Hepatocyte (in vitro differentiated cells): ENCODE data around the gene WDR90. TPM values are rescaled to one million over a fixed set of nuclear protein-coding genes. Genes with fewer than 3 reads are reported as not detected.

Experiments
- DNase-seq: peaks from one replicate; pipeline ENCODE4 v3.0.0-alpha.2; 2016; ENCODE audit warnings: low spot score
- H2AFZ ChIP-seq: fragments of 200-600 bp; sonication (generic); 2 replicates; pipeline ENCODE4 v1.6.0; 2016; ENCODE audit warnings: antibody characterized with exemption, mild to moderate bottlenecking
- H3K27ac ChIP-seq: fragments of 200-600 bp; sonication (generic); 2 replicates; pipeline ENCODE4 v1.5.1; 2016; ENCODE audit warnings: mild to moderate bottlenecking
- H3K27me3 ChIP-seq: fragments of 200-600 bp; sonication (generic); 2 replicates; pipeline ENCODE4 v1.6.1; 2016
- H3K36me3 ChIP-seq: fragments of 200-600 bp; sonication (generic); replicated peaks from 2 replicates; pipeline ENCODE4 v1.5.1; 2016; ENCODE audit warnings: low read depth; ENCODE audit not compliant: insufficient read depth
- H3K4me1 ChIP-seq: fragments of 200-600 bp; sonication (generic); 2 replicates; pipeline ENCODE4 v1.5.1; 2016; ENCODE audit warnings: mild to moderate bottlenecking, moderate library complexity; ENCODE audit not compliant: insufficient read depth
- H3K4me2 ChIP-seq: fragments of 200-600 bp; sonication (generic); 2 replicates; pipeline ENCODE4 v1.6.0; 2016
- H3K4me3 ChIP-seq: fragments of 200-600 bp; sonication (generic); 2 replicates; pipeline ENCODE4 v1.5.1; 2016; ENCODE audit warnings: mild to moderate bottlenecking
- H3K79me2 ChIP-seq: fragments of 200-600 bp; sonication (generic); 2 replicates; pipeline ENCODE4 v1.6.0; 2017; ENCODE audit warnings: mild to moderate bottlenecking
- H3K9me2 ChIP-seq: fragments of 200-600 bp; sonication (generic); replicated peaks from 2 replicates; pipeline ENCODE4 v1.6.0; 2017; ENCODE audit warnings: mild to moderate bottlenecking; ENCODE audit not compliant: insufficient read depth
- H3K9me3 ChIP-seq: fragments of 200-600 bp; sonication (generic); 2 replicates; pipeline ENCODE4 v1.5.1; 2016; ENCODE audit warnings: low read depth, mild to moderate bottlenecking
- H4K20me1 ChIP-seq: fragments of 200-600 bp; sonication (generic); 2 replicates; pipeline ENCODE4 v1.6.0; 2016; ENCODE audit warnings: mild to moderate bottlenecking; ENCODE audit not compliant: insufficient read depth, poor library complexity, severe bottlenecking
- EZH2 ChIP-seq: fragments of 200-600 bp; sonication (generic); IDR thresholded peaks from 2 replicates; pipeline ENCODE4 v1.6.1; 2016; ENCODE audit warnings: antibody characterized with exemption, mild to moderate bottlenecking, borderline replicate concordance
- EZH2phosphoT487 ChIP-seq: fragments of 200-600 bp; sonication (generic); IDR thresholded peaks from one replicate; pipeline ENCODE4 v1.6.1; 2018; ENCODE audit warnings: antibody characterized with exemption, mild to moderate bottlenecking, low read depth, moderate library complexity; ENCODE audit not compliant: unreplicated experiment, severe bottlenecking
- WGBS: methylation state at CpG from one replicate; pipeline ENCODE4 v1.1.6; 2016; ENCODE audit warnings: low lambda C conversion rate; ENCODE audit errors: missing lambda C conversion rate; 5-methylcytosine and 5-hydroxymethylcytosine counted together
- polyA plus RNA-seq: library from polyadenylated mRNA; unstranded; fragments of >200 nt; fragmentation: Nextera tagmentation; extraction: Ambion mirVana; gene quantifications from 2 replicates; pipeline ENCODE4 v1.2.1, GENCODE V29; 2016
- total RNA-seq: library from RNA; depleted of rRNA; stranded (reverse); fragments of >200 nt; gene quantifications from 2 replicates; pipeline ENCODE4 v1.2.3, GENCODE V29; 2014
- TF ChIP-seq, protein P1 (sequence below): fragments of 200-600 bp; sonication (generic); IDR thresholded peaks from 2 replicates; pipeline ENCODE4 v1.5.1; 2016; ENCODE audit warnings: antibody characterized with exemption, mild to moderate bottlenecking; ENCODE audit not compliant: poor library complexity

WDR90 gene
- total and polyA plus RNA-seq, 2 experiments from 2014 or later, result 14.4 to 25.1 TPM

DNA sequence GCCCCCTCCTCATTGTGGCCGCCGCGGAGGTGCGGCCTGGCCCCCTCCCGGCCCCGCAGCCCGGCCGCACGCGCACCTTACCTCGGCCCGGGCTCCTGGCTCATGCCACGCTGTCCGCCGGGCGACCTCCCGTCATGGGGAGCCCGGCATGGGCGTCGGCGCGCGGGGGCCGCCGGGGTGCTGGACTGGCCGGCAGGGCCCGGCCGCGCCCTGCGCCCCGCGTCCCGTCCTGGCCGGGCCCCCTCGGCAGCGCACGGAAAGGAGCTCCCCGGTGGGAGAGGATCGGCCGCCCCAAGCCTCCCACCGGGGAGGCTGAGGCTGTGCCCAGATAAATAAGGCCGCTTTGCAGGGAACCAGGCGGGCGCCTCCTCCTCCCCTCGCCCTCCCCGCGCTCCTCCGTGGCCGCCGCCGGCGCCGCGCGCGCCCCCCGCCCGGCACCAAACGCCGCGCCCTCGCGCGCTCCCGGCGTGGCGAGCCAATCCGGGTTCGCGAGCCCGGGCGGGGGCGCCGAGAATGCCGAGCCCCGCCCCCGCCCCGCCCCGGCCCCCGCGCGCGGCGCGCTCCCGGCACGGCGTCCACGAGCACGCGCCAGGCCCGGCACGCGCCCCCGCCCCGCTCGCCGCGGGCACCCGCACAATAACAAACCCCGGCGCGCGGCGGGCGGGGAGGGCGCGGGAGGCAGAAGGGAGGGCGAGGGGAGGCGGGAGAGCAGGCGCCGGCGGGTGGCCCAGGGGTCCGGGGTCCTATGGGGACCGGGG lies 56.4 kb downstream of the WDR90 start, which contains the start of gene FBXL16:
Gene FBXL16 (minus strand): TSS at position 371 of the 758 bp plus-strand sequence. CDS start 8,396 bp downstream, outside the sequence.
- Histone ChIP-seq H3K4me3 (no peak within 1 kb of the TSS), H2AFZ (no peak within 1 kb of the TSS), H3K27me3 (peaks cover 85% of the 10 kb centered on the region), H3K27ac (no peak within 1 kb of the TSS), H3K9me2 (no peaks in the 10 kb centered on the region), H3K79me2 (no peaks in the 10 kb centered on the region), H3K4me2 (peak within 1 kb of the TSS; percentile 54), H4K20me1 (no peaks in the 10 kb centered on the region), H3K4me1 (no peaks in the 10 kb centered on the region), H3K36me3 (no peaks in the 10 kb centered on the region), H3K9me3 (no peaks in the 10 kb centered on the region)
- TF ChIP-seq, protein P1, sequence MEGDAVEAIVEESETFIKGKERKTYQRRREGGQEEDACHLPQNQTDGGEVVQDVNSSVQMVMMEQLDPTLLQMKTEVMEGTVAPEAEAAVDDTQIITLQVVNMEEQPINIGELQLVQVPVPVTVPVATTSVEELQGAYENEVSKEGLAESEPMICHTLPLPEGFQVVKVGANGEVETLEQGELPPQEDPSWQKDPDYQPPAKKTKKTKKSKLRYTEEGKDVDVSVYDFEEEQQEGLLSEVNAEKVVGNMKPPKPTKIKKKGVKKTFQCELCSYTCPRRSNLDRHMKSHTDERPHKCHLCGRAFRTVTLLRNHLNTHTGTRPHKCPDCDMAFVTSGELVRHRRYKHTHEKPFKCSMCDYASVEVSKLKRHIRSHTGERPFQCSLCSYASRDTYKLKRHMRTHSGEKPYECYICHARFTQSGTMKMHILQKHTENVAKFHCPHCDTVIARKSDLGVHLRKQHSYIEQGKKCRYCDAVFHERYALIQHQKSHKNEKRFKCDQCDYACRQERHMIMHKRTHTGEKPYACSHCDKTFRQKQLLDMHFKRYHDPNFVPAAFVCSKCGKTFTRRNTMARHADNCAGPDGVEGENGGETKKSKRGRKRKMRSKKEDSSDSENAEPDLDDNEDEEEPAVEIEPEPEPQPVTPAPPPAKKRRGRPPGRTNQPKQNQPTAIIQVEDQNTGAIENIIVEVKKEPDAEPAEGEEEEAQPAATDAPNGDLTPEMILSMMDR, result no peak
- no peak for TF ChIP-seq EZH2phosphoT487
- no peak for TF ChIP-seq EZH2
- WGBS, result 0% methylated on average over 10 of the region's 115 CpGs
- no peak for DNase-seq

- Histone ChIP-seq H3K4me2 (peak overlapping the region; percentile 54), H4K20me1 (no peaks in the 10 kb centered on the region), H3K27ac (no peak overlapping the region), H3K27me3 (peaks cover 85% of the 10 kb centered on the region), H2AFZ (no peak overlapping the region), H3K4me1 (no peaks in the 10 kb centered on the region), H3K9me3 (no peaks in the 10 kb centered on the region), H3K4me3 (no peak overlapping the region), H3K36me3 (no peaks in the 10 kb centered on the region), H3K79me2 (no peaks in the 10 kb centered on the region), H3K9me2 (no peaks in the 10 kb centered on the region)
- DNase-seq, result no peak
- TF ChIP-seq, protein P1, result no peak
- TF ChIP-seq EZH2phosphoT487 (peak; percentile 34), EZH2 (peak; percentile 82)
- WGBS, result 8% methylated on average over 39 of the region's 49 CpGs
These were observed 57.3 kb downstream of the WDR90 start for GRCh38 chr16:706189-707061.

DNA sequence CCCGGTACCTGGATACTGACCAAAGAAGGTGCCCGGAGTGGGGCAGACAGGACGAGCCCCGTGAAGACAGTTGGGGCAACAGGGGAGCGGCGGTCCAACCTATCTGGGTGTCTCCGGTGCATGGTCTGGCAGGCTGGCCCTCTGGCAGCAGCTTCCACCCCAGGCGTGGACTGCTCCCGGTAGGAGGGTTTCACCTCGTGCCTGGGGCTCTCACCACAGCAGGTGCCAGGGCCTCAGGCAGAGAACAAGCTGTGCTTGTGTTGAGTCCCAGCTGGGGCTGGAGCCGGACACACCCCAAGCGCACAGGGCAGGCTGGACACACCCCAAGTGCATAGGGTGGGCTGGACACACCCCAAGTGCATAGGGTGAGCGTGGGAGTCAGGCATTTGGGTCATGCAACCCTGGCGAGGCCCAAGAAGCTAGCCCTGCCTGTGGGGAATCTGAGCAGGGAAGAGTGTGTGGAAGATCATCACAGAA lies 57.9 kb downstream of the WDR90 start:
- 55% methylated on average over 14 of the region's 14 CpGs for WGBS
- Histone ChIP-seq H3K4me2 (no peak overlapping the region), H3K4me1 (no peaks in the 10 kb centered on the region), H3K4me3 (no peak overlapping the region), H3K79me2 (no peaks in the 10 kb centered on the region), H3K9me3 (no peaks in the 10 kb centered on the region), H2AFZ (no peak overlapping the region), H4K20me1 (no peaks in the 10 kb centered on the region), H3K27ac (no peak overlapping the region), H3K36me3 (no peaks in the 10 kb centered on the region), H3K9me2 (no peaks in the 10 kb centered on the region), H3K27me3 (peaks cover 78% of the 10 kb centered on the region)
- DNase-seq, result no peak
- TF ChIP-seq EZH2phosphoT487, result no peak
- TF ChIP-seq, protein P1, result no peak
